Pancreas (tissue), 10 donors: ENCODE measurements around the gene UFD1. TPM values are rescaled to one million over a fixed set of nuclear protein-coding genes. Genes with fewer than 3 reads are reported as not detected.

Experiments
- ATAC-seq, 4 donors: fragments of 200-7000 bp; cut with Tn5 transposase; one replicate each; pipeline versions ENCODE4 v1.8.0 to v1.9.1; 2020; ENCODE audit warnings: mild to moderate bottlenecking in 4 of 4, moderate library complexity in 4 of 4
- DNase-seq, 6 donors: peaks; one replicate each; pipeline ENCODE4 v3.0.0-alpha.2; 2020
- FAIRE-seq: peaks from 2 replicates; lab custom pipeline; 2012; peaks lifted over from hg19 to GRCh38; lab: Jason Lieb, UNC
- H3K27ac ChIP-seq, 4 donors: fragments of 200-600 bp; sonication (generic); 1 replicate in 3 of 4; 2 replicates in 1 of 4; pipeline versions ENCODE4 v1.5.0 to v1.8.0; 2020
- H3K27me3 ChIP-seq, 4 donors: fragments of 200-600 bp; one replicate each; pipeline ENCODE4 v1.8.0; 2021
- H3K36me3 ChIP-seq, 3 donors: fragments of 200-600 bp; sonication (generic) in 1 of 3; one replicate each; pipeline versions ENCODE4 v1.5.0 to v1.8.0; 2020 to 2021
- H3K4me1 ChIP-seq, 3 donors: fragments of 200-600 bp; one replicate each; pipeline ENCODE4 v1.8.0; 2021
- H3K4me3 ChIP-seq, 4 donors: fragments of 200-600 bp; sonication (generic) in 2 of 4; one replicate each; pipeline versions ENCODE4 v1.5.0 to v1.8.0; 2020 to 2021
- H3K9me3 ChIP-seq, 4 donors: fragments of 200-600 bp; one replicate each; pipeline ENCODE4 v1.8.0; 2021
- CTCF ChIP-seq, 4 donors: fragments of 200-600 bp; sonication (generic) in 3 of 4; IDR thresholded peaks; one replicate each; pipeline versions ENCODE4 v1.5.0 to v1.8.0; 2021; ENCODE audit warnings: antibody characterized with exemption in 4 of 4
- WGBS, 2 donors: extraction: QIAGEN DNeasy Blood & Tissue Kit; methylation state at CpG; one replicate each; pipeline ENCODE4 v1.1.7; 2013; 5-methylcytosine and 5-hydroxymethylcytosine counted together
- intact Hi-C, 3 donors: fragments of 100-400 bp; cut with DNase I; formaldehyde crosslinking; loops; one replicate each; pipeline versions ENCODE4 v1.11.1 to v1.14.2; 2022
- polyA plus RNA-seq, 2 donors: library from polyadenylated mRNA; stranded (reverse); fragments of 200-250 nt; gene quantifications; one replicate each; pipeline ENCODE4 v1.2.3, GENCODE V29; 2013
- total RNA-seq, 6 donors: library from RNA; stranded (reverse); fragmentation: NEBNext Ultra II Directional in 4 of 6; extraction: Animal tissue kit (Norgen Biotek cat#: 25700) in 4 of 6; gene quantifications; one replicate each; pipeline versions ENCODE4 v1.2.1 to v1.2.4, GENCODE V29; 2021 to 2023
- donor health status: healthy with polysubstance abuse.
- donor health status: DM: no; HTN: no; CAD: no; lungs with moderate emphysema.
- donor health status: DM: no; HTN: no; CAD: no.
- donor health status: control.
- donor health status: control.
- donor health status: Bipolar disorder and iron deficiency.
- donor health status: DM: yes; HTN: yes; CAD: no.
- donor health status: DM: no; HTN: no; CAD: no.
- donor health status: DM: no; HTN: no; CAD: no.
- donor health status: DM: yes; HTN: yes; CAD: no.

UFD1 gene
- total RNA-seq (10 to 100 TPM; 14.2 to 24.1 (median 21.8) TPM), polyA plus RNA-seq (10 to 100 TPM; 24.7 to 37.9 TPM)

- TF ChIP-seq CTCF (IDR thresholded peaks at IDR 0.05), result no peak
- FAIRE-seq (no peak), ATAC-seq (peak; percentile 78 to 85 (median 82)), DNase-seq (peak; percentile 84 to 94 (median 90))
- peak within 1 kb of the TSS; percentile 72 to 93 (median 87) for H3K4me3 ChIP-seq
- H3K4me1 ChIP-seq, result peaks cover 4 to 17% (median 12%) of the 10 kb centered on the region in 3 donors
- WGBS, 2 donors, result 0% methylated on average over 36 to 42 of the region's 42 CpGs
- intact Hi-C loops, result no loop called here
- no peaks in the 10 kb centered on the region for H3K9me3 ChIP-seq
- H3K27ac ChIP-seq, result peak within 1 kb of the TSS; percentile 99 to 100 (median 99)
- no peaks in the 10 kb centered on the region for H3K36me3 ChIP-seq
- H3K27me3 ChIP-seq, result no peaks in the 10 kb centered on the region
Measured at GRCh38 chr22:19478901-19479354, at the start of gene UFD1. UFD1 (minus strand) TSS chr22:19479193; CDS start chr22:19479085, 108 bp downstream.

DNA sequence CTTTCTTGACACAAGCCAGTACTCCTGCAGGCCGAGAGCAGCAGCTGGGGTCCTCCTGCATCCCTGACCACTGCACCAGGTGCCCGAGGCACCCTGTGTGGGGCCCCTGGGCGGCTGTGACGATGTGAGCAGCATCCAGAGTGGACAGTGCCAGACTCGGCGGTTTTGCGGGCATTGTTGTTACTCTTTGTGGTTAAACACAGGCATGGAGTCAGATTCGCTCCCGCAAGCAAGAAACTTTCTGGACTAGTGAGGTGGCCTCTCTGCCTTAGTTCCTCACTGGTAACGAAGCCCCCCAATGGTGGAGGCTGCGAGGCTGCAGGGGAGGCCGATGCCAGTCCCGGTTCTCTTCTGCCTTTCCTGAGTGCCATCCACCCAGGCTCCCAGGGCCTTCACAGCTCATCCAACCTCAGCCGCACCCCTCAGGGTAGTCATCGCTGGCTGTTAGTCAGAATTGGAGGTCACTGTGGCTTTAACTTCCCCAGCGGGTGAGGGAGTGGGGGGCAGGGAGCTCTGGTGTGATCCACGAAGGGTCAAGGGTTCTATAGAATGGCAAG lies 48.9 kb upstream of the UFD1 start:
- no peaks in the 10 kb centered on the region for H3K36me3 ChIP-seq
- no peak overlapping the region for H3K4me3 ChIP-seq
- H3K27ac ChIP-seq, result no peak overlapping the region
- TF ChIP-seq CTCF (IDR thresholded peaks at IDR 0.05), result no peak
- no peaks in the 10 kb centered on the region for H3K9me3 ChIP-seq
- intact Hi-C loops, result no loop called here
- DNase-seq, result no peak
- H3K27me3 ChIP-seq, result peaks cover 0 to 10% (median 4%) of the 10 kb centered on the region in 4 donors
- 69 to 74% methylated on average over 17 of the region's 17 CpGs for WGBS, 2 donors
- ATAC-seq, result no peak
- no peak for FAIRE-seq
- H3K4me1 ChIP-seq, result peaks cover 0 to 2% (median 0%) of the 10 kb centered on the region in 3 donors

GRCh38 chr22:19527321-19527721 lies 48.3 kb upstream of the UFD1 start:
- no peak for TF ChIP-seq CTCF (IDR thresholded peaks at IDR 0.05)
- Histone ChIP-seq H3K27ac (no peak overlapping the region), H3K27me3 (peaks cover 0 to 10% (median 4%) of the 10 kb centered on the region in 4 donors), H3K4me3 (no peak overlapping the region), H3K9me3 (no peaks in the 10 kb centered on the region), H3K4me1 (peaks cover 0 to 2% (median 0%) of the 10 kb centered on the region in 3 donors), H3K36me3 (no peaks in the 10 kb centered on the region)
- no peak for DNase-seq
- WGBS, 2 donors, result 71 to 77% methylated on average over 4 to 5 of the region's 5 CpGs
- no peak for ATAC-seq
- intact Hi-C loops, result no loop called here
- FAIRE-seq, result no peak

GRCh38 chr22:19526702-19527111 lies 47.7 kb upstream of the UFD1 start:
- intact Hi-C loops, result no loop called here
- no peak overlapping the region for H3K27ac ChIP-seq

More at GRCh38 chr22:19526702-19527111, 47.7 kb upstream of the UFD1 start:
- no peaks in the 10 kb centered on the region for H3K9me3 ChIP-seq
- peaks cover 0 to 2% (median 0%) of the 10 kb centered on the region in 3 donors for H3K4me1 ChIP-seq
- no peak for TF ChIP-seq CTCF (IDR thresholded peaks at IDR 0.05)
- no peak for ATAC-seq
- DNase-seq, result no peak
- FAIRE-seq, result no peak
- H3K4me3 ChIP-seq, result no peak overlapping the region
- H3K27me3 ChIP-seq, result peaks cover 0 to 10% (median 4%) of the 10 kb centered on the region in 4 donors
- 74% methylated on average over 7 of the region's 7 CpGs for WGBS, 2 donors
- H3K36me3 ChIP-seq, result no peaks in the 10 kb centered on the region
